Neural progenitor cell (in vitro differentiated cells): Measurements from ENCODE around the gene SELENOS. TPM values are rescaled to one million over a fixed set of nuclear protein-coding genes. Genes with fewer than 3 reads are reported as not detected.

ENCODE experiments used
- DNase-seq: peaks from one replicate; pipeline ENCODE4 v3.0.0-alpha.2; 2016; ENCODE audit warnings: low spot score
- H2AFZ ChIP-seq: fragments of 200-600 bp; sonication (generic); replicated peaks from 2 replicates; pipeline ENCODE4 v1.6.1; 2016; ENCODE audit warnings: antibody characterized with exemption
- H3F3A ChIP-seq: fragments of 200-600 bp; sonication (generic); 2 replicates; pipeline ENCODE4 v1.6.1; 2016; ENCODE audit warnings: antibody characterized with exemption, low read depth
- H3K27ac ChIP-seq: fragments of 200-600 bp; sonication (generic); 2 replicates; pipeline ENCODE4 v1.5.1; 2016; ENCODE audit warnings: mild to moderate bottlenecking
- H3K27me3 ChIP-seq: fragments of 200-600 bp; sonication (generic); 2 replicates; pipeline ENCODE4 v1.6.1; 2016; ENCODE audit warnings: mild to moderate bottlenecking, moderate library complexity
- H3K36me3 ChIP-seq: fragments of 200-600 bp; sonication (generic); 2 replicates; pipeline ENCODE4 v1.5.1; 2016
- H3K4me1 ChIP-seq: fragments of 200-600 bp; sonication (generic); 2 replicates; pipeline ENCODE4 v1.6.1; 2016; ENCODE audit warnings: mixed run types
- H3K4me2 ChIP-seq: fragments of 200-600 bp; sonication (generic); 2 replicates; pipeline ENCODE4 v1.6.1; 2016
- H3K4me3 ChIP-seq: fragments of 200-600 bp; sonication (generic); 2 replicates; pipeline ENCODE4 v1.5.1; 2016
- H3K79me2 ChIP-seq: fragments of 200-600 bp; sonication (generic); 2 replicates; pipeline ENCODE4 v1.6.1; 2016; ENCODE audit warnings: low read depth
- H3K9ac ChIP-seq: fragments of 200-600 bp; sonication (generic); 2 replicates; pipeline ENCODE4 v1.6.1; 2016
- H3K9me3 ChIP-seq: fragments of 200-600 bp; sonication (generic); 2 replicates; pipeline ENCODE4 v1.5.1; 2016; ENCODE audit warnings: low read depth
- H4K20me1 ChIP-seq: fragments of 200-600 bp; sonication (generic); 2 replicates; pipeline ENCODE4 v1.6.1; 2016; ENCODE audit warnings: low read depth
- H3K27ac Mint-ChIP-seq: 3 replicates; pipeline ENCODE4 v1.8.0; 2021; ENCODE audit warnings: mixed read lengths
- H3K27me3 Mint-ChIP-seq: 2 replicates; pipeline ENCODE4 v1.8.0; 2022; ENCODE audit warnings: low read depth, mild to moderate bottlenecking, inconsistent platforms, moderate library complexity, mixed read lengths; ENCODE audit not compliant: insufficient read depth
- H3K36me3 Mint-ChIP-seq: 3 replicates; pipeline ENCODE4 v1.8.0; 2021; ENCODE audit warnings: mixed read lengths
- H3K4me1 Mint-ChIP-seq: 3 replicates; pipeline ENCODE4 v1.8.0; 2021; ENCODE audit warnings: mixed read lengths
- H3K4me3 Mint-ChIP-seq: 3 replicates; pipeline ENCODE4 v1.8.0; 2021; ENCODE audit warnings: mild to moderate bottlenecking, moderate library complexity, mixed read lengths
- H3K9me3 Mint-ChIP-seq: 3 replicates; pipeline ENCODE4 v1.8.0; 2020; ENCODE audit warnings: mixed read lengths
- EZH2 ChIP-seq: fragments of 200-600 bp; sonication (generic); IDR thresholded peaks from 2 replicates; pipeline ENCODE4 v1.6.1; 2017; ENCODE audit warnings: antibody characterized with exemption, mild to moderate bottlenecking, moderate library complexity
- EZH2phosphoT487 ChIP-seq: fragments of 200-600 bp; sonication (generic); IDR thresholded peaks from 2 replicates; pipeline ENCODE4 v1.6.1; 2017; ENCODE audit warnings: antibody characterized with exemption
- total RNA-seq: library from RNA; depleted of rRNA; stranded (reverse); fragments of >200 nt; gene quantifications from 2 replicates; pipeline ENCODE4 v1.2.3, GENCODE V29; 2015; ENCODE audit warnings: low replicate concordance
- TF ChIP-seq, protein P1 (sequence below): fragments of 200-600 bp; sonication (generic); IDR thresholded peaks from 2 replicates; pipeline ENCODE4 v1.5.1; 2017; ENCODE audit warnings: antibody characterized with exemption, mild to moderate bottlenecking

The SELENOS gene
- total RNA-seq, 1 donor from 2014 or later = 39.1 TPM

DNA sequence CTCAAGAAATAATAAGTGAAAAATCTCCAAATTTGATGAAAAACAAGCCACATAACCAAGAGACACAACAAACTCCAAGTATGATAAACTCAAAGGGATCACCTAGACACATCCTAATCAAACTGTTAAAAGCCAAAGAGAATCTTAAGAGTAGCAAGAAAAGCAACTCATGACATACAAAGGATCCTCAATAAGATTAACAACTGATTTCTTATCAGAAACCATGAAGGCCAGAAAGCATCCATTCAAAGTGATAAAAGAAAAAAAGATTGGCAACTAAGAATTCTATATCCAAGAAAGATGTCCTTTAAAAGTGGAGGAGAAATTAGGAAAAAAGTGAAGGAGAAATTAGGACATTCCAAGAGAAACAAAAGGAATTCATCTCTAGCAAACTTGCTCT is 49.0 kb downstream of the SELENOS start:
- Histone ChIP-seq H3K4me1 (peaks cover 4% of the 10 kb centered on the region), H3F3A (no peaks in the 10 kb centered on the region), H3K27me3 (no peaks in the 10 kb centered on the region), H3K9me3 (peaks cover 4% of the 10 kb centered on the region), H4K20me1 (peaks cover 55% of the 10 kb centered on the region), H3K27ac (no peak overlapping the region), H3K36me3 (peaks cover 5% of the 10 kb centered on the region), H3K9ac (no peak overlapping the region), H3K79me2 (peaks cover 97% of the 10 kb centered on the region), H2AFZ (no peak overlapping the region), H3K4me2 (no peak overlapping the region), H3K4me3 (no peak overlapping the region)
- Mint-ChIP-seq H3K36me3 (peaks cover 69% of the 10 kb centered on the region), H3K27me3 (peaks cover 2% of the 10 kb centered on the region), H3K4me3 (no peak overlapping the region), H3K27ac (no peak overlapping the region), H3K4me1 (peaks cover 8% of the 10 kb centered on the region), H3K9me3 (peaks cover 23% of the 10 kb centered on the region)
- TF ChIP-seq, protein P1, sequence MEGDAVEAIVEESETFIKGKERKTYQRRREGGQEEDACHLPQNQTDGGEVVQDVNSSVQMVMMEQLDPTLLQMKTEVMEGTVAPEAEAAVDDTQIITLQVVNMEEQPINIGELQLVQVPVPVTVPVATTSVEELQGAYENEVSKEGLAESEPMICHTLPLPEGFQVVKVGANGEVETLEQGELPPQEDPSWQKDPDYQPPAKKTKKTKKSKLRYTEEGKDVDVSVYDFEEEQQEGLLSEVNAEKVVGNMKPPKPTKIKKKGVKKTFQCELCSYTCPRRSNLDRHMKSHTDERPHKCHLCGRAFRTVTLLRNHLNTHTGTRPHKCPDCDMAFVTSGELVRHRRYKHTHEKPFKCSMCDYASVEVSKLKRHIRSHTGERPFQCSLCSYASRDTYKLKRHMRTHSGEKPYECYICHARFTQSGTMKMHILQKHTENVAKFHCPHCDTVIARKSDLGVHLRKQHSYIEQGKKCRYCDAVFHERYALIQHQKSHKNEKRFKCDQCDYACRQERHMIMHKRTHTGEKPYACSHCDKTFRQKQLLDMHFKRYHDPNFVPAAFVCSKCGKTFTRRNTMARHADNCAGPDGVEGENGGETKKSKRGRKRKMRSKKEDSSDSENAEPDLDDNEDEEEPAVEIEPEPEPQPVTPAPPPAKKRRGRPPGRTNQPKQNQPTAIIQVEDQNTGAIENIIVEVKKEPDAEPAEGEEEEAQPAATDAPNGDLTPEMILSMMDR = no peak
- TF ChIP-seq EZH2 (no peak), EZH2phosphoT487 (no peak)
- no peak for DNase-seq

DNA sequence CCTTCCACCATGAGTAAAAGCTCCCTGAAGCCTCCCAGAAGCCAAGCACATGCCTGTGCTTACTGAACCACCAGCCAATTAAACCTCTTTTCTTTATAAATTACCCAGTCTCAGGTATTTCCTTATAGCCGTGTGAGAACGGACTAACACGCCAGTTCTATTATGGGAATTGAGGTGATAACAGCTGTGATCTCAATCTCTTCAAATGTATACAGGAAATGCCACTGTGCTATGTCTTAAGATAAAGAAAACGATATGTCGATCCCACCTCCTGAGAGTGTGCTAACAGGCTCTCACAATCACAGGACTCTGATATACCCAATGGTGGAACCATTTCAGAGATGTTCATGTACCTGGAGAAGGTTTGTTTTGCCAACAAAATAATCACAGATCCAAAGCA is 51.6 kb downstream of the SELENOS start:
- peaks cover 19% of the 10 kb centered on the region for H3K9me3 Mint-ChIP-seq
- Histone ChIP-seq H3K27me3 (no peaks in the 10 kb centered on the region), H3K4me3 (no peak overlapping the region), H2AFZ (no peak overlapping the region), H3K27ac (no peak overlapping the region), H4K20me1 (peaks cover 58% of the 10 kb centered on the region), H3F3A (no peaks in the 10 kb centered on the region), H3K79me2 (peaks cover 97% of the 10 kb centered on the region), H3K4me2 (no peak overlapping the region), H3K9ac (no peak overlapping the region), H3K9me3 (peaks cover 4% of the 10 kb centered on the region), H3K4me1 (no peaks in the 10 kb centered on the region), H3K36me3 (peaks cover 5% of the 10 kb centered on the region)
- peaks cover 2% of the 10 kb centered on the region for H3K27me3 Mint-ChIP-seq
- no peak for TF ChIP-seq EZH2phosphoT487
- no peak for TF ChIP-seq EZH2
- TF ChIP-seq, protein P1 = no peak
- H3K4me3 Mint-ChIP-seq = no peak overlapping the region
- peaks cover 13% of the 10 kb centered on the region for H3K4me1 Mint-ChIP-seq
- H3K36me3 Mint-ChIP-seq = peaks cover 54% of the 10 kb centered on the region
- no peak overlapping the region for H3K27ac Mint-ChIP-seq
- no peak for DNase-seq

Other genes starting within 250 kb of the SELENOS start
- gene CHSY1, start 25.4 kb downstream of the SELENOS start, total RNA-seq = 23.3 TPM in 2 replicates
- 64.6 and 98.0 TPM in 2 replicates for gene SNRPA1, start 17.8 kb upstream of the SELENOS start, total RNA-seq
- 1.9 and 2.2 TPM in 2 replicates for gene PCSK6, start 212.2 kb upstream of the SELENOS start, total RNA-seq